ENCODE results near the gene SEC31A. TPM values are rescaled to one million over a fixed set of nuclear protein-coding genes. Genes with fewer than 3 reads are reported as not detected.

SEC31A gene
- total RNA-seq, 1 experiment from 2014 or later, result 128 TPM

- Histone ChIP-seq H3K79me2 (ENCODE audit: insufficient read depth, low read length) (no peaks in the 10 kb centered on the region), H3K27me3 (ENCODE audit: insufficient read depth, low read length) (no peaks in the 10 kb centered on the region; the same call in 1 of the 2 replicates), H3K79me1 (ENCODE audit: insufficient read depth, low read depth, low read length, poor library complexity, severe bottlenecking) (no peaks in the 10 kb centered on the region), H4K5ac (ENCODE audit: insufficient read length, low read depth, low read length) (no peak overlapping the region), H3K9ac (ENCODE audit: extremely low read depth, insufficient read length, low read length) (no peak overlapping the region), H3K4me1 (ENCODE audit: insufficient read depth, low read length) (no peaks in the 10 kb centered on the region), H3K23me2 (ENCODE audit: insufficient read length, low read depth, low read length, poor library complexity, severe bottlenecking) (no peaks in the 10 kb centered on the region), H4K20me1 (ENCODE audit: control insufficient read depth, insufficient read depth, insufficient read length) (no peaks in the 10 kb centered on the region), H2BK5ac (ENCODE audit: insufficient read length, low read length) (no peak overlapping the region), H2BK120ac (ENCODE audit: low read depth, low read length, poor library complexity, severe bottlenecking) (no peak overlapping the region), H4K91ac (ENCODE audit: insufficient read length, low read depth, low read length) (no peak overlapping the region), H3K4me2 (ENCODE audit: insufficient read depth, insufficient read length, low read length) (no peak overlapping the region), H3K23ac (ENCODE audit: insufficient read length, low read depth, low read length) (no peak overlapping the region), H3K14ac (ENCODE audit: insufficient read depth, low read length) (no peak overlapping the region), H3K56ac (ENCODE audit: insufficient read length, low read depth, low read length) (no peak overlapping the region), H4K8ac (replicated peaks; ENCODE audit: insufficient read length, low read depth, low read length) (no peak overlapping the region), H3K27ac (ENCODE audit: insufficient read length, low read depth, low read length) (no peak overlapping the region), H2BK12ac (ENCODE audit: insufficient read length, low read depth, low read length) (no peak overlapping the region), H3K9me3 (ENCODE audit: control insufficient read depth, low read depth, low read length) (no peaks in the 10 kb centered on the region), H2BK20ac (ENCODE audit: low read depth, low read length, poor library complexity, severe bottlenecking) (no peak overlapping the region), H3K4ac (ENCODE audit: low read depth, low read length) (no peak overlapping the region), H3T11ph (ENCODE audit: low read length) (no peak overlapping the region), H3K18ac (ENCODE audit: insufficient read length, low read depth, low read length) (no peak overlapping the region), H2BK15ac (ENCODE audit: low read depth, low read length) (no peak overlapping the region), H2AK5ac (ENCODE audit: insufficient read length, low read length) (no peak overlapping the region), H2AFZ (ENCODE audit: low read length) (no peak overlapping the region)
- Mint-ChIP-seq H3K9me3 (no peaks in the 10 kb centered on the region), H3K36me3 (ENCODE audit: insufficient read depth in 1 of 3, low read depth in 3 of 3) (no peaks in the 10 kb centered on the region), H3K4me3 (no peak overlapping the region; a peak in 1 of 5 replicates), H3K27ac (no peak overlapping the region), H3K27me3 (ENCODE audit: low read depth) (peaks cover 69% of the 10 kb centered on the region), H3K4me1 (peaks cover 3 to 4% of the 10 kb centered on the region in 2 experiments; a peak in 3 of 4 replicates)
- no peak for TF ChIP-seq CTCF (conservative IDR thresholded peaks at IDR 0.05)
- no CpG with 5 or more reads among the region's 4 CpGs for WGBS (ENCODE audit: extremely low coverage, insufficient read length, low lambda C conversion rate)
- peak; percentile 8 for DNase-seq
Measured at GRCh38 chr4:82773057-82773456, 117.9 kb downstream of the SEC31A start.

All from H9 (cell line).